NB4 (cell line): ENCODE results near the gene NFE2L3.

Experiments used
- CTCF ChIP-seq: IDR thresholded peaks from one replicate; pipeline ENCODE4 v1.5.1; 2012; ENCODE audit warnings: low read depth, low read length
- MYC ChIP-seq: IDR thresholded peaks from 2 replicates; pipeline ENCODE4 v1.6.1; 2011; ENCODE audit warnings: low read depth, low read length
- POLR2A ChIP-seq: IDR thresholded peaks from 2 replicates; pipeline ENCODE4 v1.6.1; 2011; ENCODE audit warnings: mild to moderate bottlenecking; ENCODE audit not compliant: insufficient read length; ENCODE audit errors: extremely low read depth

DNA sequence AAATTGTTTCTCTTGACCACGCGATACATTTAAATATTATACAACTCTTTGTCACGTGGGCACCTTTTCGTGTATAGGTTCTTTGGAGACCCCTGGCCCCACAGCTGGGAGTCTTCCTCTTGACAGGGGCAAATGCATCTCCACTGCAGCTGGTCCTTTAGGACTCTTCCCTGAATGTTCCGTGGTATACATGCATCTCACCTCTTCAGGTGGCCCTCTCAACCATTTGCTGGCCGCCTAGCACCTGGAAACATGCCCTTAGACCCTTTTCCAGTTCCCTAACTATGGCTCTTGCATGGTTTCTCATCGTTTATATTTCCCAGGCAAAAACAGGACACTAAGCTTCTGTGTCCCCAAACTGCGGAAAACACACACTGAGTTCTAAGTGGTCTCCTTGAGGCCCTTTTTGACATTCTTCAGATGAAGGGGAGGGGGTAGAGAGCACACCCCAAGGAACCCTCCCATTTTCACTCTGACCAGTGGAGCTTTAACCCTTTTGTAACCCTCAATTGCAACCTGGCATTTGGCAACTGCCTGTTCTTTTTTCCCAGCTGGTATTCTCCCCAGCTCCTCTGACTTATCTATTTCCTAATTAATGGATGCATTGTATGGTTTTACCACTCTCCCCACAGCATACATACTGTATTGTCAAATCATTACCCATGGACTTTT, 28.0 kb downstream of the NFE2L3 start:
- TF ChIP-seq CTCF, result no peak
- TF ChIP-seq POLR2A, result no peak
- no peak for TF ChIP-seq MYC
